ENCODE measurements around the gene FBXO10. TPM values are rescaled to one million over a fixed set of nuclear protein-coding genes. Genes with fewer than 3 reads are reported as not detected.

Gene FBXO10, protein sequence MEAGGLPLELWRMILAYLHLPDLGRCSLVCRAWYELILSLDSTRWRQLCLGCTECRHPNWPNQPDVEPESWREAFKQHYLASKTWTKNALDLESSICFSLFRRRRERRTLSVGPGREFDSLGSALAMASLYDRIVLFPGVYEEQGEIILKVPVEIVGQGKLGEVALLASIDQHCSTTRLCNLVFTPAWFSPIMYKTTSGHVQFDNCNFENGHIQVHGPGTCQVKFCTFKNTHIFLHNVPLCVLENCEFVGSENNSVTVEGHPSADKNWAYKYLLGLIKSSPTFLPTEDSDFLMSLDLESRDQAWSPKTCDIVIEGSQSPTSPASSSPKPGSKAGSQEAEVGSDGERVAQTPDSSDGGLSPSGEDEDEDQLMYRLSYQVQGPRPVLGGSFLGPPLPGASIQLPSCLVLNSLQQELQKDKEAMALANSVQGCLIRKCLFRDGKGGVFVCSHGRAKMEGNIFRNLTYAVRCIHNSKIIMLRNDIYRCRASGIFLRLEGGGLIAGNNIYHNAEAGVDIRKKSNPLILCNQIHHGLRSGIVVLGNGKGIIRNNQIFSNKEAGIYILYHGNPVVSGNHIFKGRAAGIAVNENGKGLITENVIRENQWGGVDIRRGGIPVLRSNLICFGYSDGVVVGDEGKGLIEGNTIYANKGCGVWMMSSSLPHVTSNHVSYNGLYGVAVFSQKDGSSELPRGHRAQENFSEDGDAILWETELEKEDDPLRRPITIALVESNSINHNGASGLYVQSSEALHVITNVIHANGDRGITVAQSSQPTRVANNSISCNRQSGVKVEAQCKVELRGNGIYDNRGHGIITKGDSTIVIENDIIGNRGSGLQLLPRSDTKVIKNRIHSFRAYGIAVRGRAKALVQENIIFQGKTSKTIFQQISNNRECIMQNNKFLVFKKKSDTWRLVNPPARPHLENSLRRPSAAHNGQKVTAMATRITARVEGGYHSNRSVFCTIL
- total RNA-seq, result 1 to 10 TPM; 2.7 to 2.9 TPM

DNA sequence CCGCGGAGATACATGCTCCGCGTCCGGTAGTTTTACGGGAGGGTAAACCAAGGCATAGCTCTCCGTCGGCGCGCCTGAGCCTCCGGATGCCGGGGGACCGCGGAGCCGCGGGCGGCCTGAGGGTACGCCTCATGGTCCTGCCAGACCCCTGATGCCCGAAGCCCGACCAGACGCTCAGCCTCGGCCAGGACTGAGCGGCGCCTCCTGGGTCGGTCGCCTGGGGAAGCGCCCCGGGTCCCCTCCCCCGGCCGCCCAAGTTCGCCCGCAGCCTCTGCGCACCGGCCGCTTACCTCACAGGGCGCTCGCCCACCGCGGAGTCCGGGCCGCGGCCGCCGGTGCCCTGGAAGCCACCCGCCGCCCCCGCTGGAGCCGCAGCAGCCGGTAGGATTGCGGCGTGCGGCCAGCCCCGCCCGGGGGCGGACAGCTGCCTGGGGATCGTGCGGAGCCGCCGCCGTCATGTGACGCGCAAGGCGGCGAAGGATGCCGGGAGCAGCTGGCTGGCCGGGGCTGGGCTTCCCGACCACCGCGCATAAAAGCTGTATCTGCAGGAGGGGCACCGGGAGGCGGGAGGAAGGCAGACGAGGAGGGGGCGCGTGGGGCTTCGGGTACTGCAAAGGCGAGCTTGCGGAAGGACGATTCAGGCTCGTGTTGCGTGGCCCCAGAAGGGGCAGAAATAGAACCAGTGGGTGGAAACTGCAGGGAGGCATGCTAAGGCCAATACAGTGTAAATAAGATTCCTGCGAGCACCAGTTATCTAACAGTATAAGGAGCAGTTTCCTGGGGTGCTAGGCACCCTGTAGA, at the start of gene FBXO10:
TSS of gene FBXO10 (minus strand) at position 460 of the 801 bp plus-strand sequence. CDS start 34,612 bp downstream, outside the sequence.
- H3K9me3 ChIP-seq, result no peaks in the 10 kb centered on the region
- H3K36me3 ChIP-seq, result no peaks in the 10 kb centered on the region
- peaks cover 5% of the 10 kb centered on the region for H3K4me1 ChIP-seq
- peak within 1 kb of the TSS; percentile 76 to 79 for H3K9ac ChIP-seq (ENCODE audit: low read depth in 2 of 2, low read length in 2 of 2)
- no peaks in the 10 kb centered on the region for H3K27me3 ChIP-seq
- peak; percentile 70 for DNase-seq
- peak within 1 kb of the TSS; percentile 93 for H3K4me3 ChIP-seq
- peak within 1 kb of the TSS; percentile 81 for H3K27ac ChIP-seq
- intact Hi-C loops (cut with DNase I), result no loop called here
- TF ChIP-seq, protein P1, sequence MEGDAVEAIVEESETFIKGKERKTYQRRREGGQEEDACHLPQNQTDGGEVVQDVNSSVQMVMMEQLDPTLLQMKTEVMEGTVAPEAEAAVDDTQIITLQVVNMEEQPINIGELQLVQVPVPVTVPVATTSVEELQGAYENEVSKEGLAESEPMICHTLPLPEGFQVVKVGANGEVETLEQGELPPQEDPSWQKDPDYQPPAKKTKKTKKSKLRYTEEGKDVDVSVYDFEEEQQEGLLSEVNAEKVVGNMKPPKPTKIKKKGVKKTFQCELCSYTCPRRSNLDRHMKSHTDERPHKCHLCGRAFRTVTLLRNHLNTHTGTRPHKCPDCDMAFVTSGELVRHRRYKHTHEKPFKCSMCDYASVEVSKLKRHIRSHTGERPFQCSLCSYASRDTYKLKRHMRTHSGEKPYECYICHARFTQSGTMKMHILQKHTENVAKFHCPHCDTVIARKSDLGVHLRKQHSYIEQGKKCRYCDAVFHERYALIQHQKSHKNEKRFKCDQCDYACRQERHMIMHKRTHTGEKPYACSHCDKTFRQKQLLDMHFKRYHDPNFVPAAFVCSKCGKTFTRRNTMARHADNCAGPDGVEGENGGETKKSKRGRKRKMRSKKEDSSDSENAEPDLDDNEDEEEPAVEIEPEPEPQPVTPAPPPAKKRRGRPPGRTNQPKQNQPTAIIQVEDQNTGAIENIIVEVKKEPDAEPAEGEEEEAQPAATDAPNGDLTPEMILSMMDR (IDR thresholded peaks at IDR 0.05), result no peak

DNA sequence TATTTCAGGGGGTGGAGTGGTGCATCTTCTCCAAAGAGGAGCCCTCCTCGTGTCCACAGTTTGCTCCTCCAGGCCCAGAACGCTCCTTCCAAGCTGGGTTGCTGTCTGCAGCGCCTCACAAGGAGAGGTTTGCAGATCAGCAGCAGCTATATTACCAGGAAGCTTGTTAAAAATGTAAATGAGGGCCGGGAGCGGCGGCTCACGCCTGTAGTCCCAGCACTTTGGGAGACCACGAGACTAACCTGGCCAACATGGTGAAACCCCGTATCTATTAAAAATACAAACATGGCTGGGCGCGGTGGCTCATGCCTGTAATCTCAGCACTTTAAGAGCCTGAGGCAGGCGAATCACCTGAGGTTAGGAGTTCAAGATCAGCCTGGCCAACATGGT, 49.6 kb upstream of the FBXO10 start:
- TF ChIP-seq, protein P1 (IDR thresholded peaks at IDR 0.05), result no peak
- H3K36me3 ChIP-seq, result no peaks in the 10 kb centered on the region
- no peak overlapping the region for H3K4me3 ChIP-seq
- H3K27me3 ChIP-seq, result no peaks in the 10 kb centered on the region
- H3K27ac ChIP-seq, result no peak overlapping the region
- DNase-seq, result peak; percentile 45
- intact Hi-C loops (cut with DNase I), result no loop called here
- H3K4me1 ChIP-seq, result no peaks in the 10 kb centered on the region
- H3K9me3 ChIP-seq, result no peaks in the 10 kb centered on the region
- H3K9ac ChIP-seq (ENCODE audit: low read depth in 2 of 2, low read length in 2 of 2), result no peak overlapping the region

DNA sequence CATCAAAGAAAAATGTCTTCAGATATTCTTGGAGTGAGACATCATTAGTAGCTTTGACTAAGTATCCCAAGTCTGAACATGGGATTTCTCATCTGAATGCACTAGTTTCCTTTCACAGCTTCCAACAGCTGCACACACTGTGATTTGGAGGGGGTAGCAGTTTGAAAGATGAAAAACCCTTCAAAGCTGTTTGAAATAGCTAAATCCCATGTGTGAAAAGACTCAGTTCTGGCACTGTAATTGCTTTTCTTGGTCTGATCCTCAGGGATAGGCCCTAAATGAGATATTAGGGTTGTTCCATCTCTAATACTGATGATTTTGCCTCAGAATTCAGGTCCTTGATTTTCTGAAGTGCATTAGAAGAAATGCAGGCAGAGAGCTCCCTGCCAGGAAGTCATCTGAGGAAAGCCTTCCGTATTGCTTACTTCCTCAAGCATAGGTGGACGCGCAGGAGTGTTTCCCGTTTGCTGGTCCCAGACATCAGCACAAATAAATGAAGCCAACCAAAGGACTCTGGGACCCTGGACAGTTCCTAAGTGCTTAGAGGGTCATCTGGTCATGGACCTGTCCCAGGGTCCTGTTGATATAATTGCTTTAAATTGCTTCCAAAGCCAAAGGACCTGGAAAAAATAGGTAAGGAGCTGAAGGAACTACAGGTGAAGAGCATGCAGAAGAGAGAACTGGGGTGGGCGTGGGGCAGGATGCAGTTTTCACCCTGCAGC, 49.0 kb upstream of the FBXO10 start:
- Histone ChIP-seq H3K27me3 (no peaks in the 10 kb centered on the region), H3K4me1 (no peaks in the 10 kb centered on the region), H3K9ac (ENCODE audit: low read depth in 2 of 2, low read length in 2 of 2) (no peak overlapping the region), H3K27ac (no peak overlapping the region), H3K4me3 (no peak overlapping the region), H3K9me3 (no peaks in the 10 kb centered on the region), H3K36me3 (no peaks in the 10 kb centered on the region)
- intact Hi-C loops (cut with DNase I), result no loop called here
- TF ChIP-seq, protein P1 (IDR thresholded peaks at IDR 0.05), result no peak
- DNase-seq, result no peak

DNA sequence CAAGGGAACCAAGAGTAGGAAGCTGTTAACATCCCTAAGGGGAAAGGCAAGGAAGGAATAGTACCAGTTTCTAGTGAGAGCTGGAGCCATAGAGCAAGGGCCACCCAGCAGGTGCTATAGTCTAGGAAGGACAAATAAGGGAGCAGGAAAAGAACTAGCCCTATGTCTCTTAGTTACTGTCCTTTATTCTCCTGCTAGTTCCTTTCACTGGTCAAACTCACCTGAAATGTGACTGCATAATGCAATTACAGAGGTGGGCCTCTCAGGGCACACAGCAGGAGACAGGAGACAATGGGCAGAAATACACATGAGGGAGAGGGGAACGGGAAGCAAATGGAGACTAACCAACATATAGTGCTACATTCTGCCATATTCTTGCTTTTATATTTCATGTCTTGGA, 47.9 kb upstream of the FBXO10 start:
- Histone ChIP-seq H3K9me3 (no peaks in the 10 kb centered on the region), H3K4me3 (no peak overlapping the region), H3K27ac (no peak overlapping the region), H3K9ac (ENCODE audit: low read depth in 2 of 2, low read length in 2 of 2) (no peak overlapping the region), H3K4me1 (no peaks in the 10 kb centered on the region), H3K36me3 (no peaks in the 10 kb centered on the region), H3K27me3 (no peaks in the 10 kb centered on the region)
- DNase-seq, result no peak
- intact Hi-C loops (cut with DNase I), result no loop called here
- TF ChIP-seq, protein P1 (IDR thresholded peaks at IDR 0.05), result no peak
